Measurements from ENCODE around the gene PSEN1. TPM values are rescaled to one million over a fixed set of nuclear protein-coding genes. Genes with fewer than 3 reads are reported as not detected.

The PSEN1 gene
- total and polyA plus RNA-seq, 10 donors = 15.9 to 74.7 (median 47.2) TPM

DNA sequence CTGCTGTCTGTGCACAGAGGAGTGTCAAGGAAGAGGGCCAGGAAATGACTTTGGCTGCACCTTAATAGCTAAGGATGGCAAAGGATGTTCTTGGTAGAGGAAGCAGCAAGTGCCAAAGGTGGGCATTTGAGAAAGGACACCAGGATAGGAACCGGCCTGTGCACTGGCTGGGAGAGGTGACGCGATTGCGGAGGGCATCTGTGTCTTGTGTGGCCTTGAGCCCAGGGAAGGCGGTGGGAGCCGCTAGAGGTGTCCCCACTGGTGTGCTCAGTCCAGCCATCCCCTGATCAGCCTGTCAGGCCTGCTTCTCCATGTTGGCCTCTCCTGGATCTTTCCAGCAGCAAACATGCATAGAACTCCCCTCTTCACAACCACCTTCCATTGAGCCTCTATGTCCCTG lies 131.2 kb downstream of the PSEN1 start:
- TF ChIP-seq POLR2A (IDR thresholded peaks at IDR 0.05) = no peak
- TF ChIP-seq, protein P1, sequence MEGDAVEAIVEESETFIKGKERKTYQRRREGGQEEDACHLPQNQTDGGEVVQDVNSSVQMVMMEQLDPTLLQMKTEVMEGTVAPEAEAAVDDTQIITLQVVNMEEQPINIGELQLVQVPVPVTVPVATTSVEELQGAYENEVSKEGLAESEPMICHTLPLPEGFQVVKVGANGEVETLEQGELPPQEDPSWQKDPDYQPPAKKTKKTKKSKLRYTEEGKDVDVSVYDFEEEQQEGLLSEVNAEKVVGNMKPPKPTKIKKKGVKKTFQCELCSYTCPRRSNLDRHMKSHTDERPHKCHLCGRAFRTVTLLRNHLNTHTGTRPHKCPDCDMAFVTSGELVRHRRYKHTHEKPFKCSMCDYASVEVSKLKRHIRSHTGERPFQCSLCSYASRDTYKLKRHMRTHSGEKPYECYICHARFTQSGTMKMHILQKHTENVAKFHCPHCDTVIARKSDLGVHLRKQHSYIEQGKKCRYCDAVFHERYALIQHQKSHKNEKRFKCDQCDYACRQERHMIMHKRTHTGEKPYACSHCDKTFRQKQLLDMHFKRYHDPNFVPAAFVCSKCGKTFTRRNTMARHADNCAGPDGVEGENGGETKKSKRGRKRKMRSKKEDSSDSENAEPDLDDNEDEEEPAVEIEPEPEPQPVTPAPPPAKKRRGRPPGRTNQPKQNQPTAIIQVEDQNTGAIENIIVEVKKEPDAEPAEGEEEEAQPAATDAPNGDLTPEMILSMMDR (IDR thresholded peaks at IDR 0.05 in 8 of 11, conservative IDR thresholded peaks at IDR 0.05 in 3 of 11) = no peak
- TF ChIP-seq POLR2AphosphoS5 (IDR thresholded peaks at IDR 0.05) = peak in 1 of 3 donors; percentile 51
- no peak overlapping the region for H3K4me3 ChIP-seq
- peaks cover 0 to 41% (median 2%) of the 10 kb centered on the region in 6 donors for H3K36me3 ChIP-seq
- peaks cover 0 to 8% (median 0%) of the 10 kb centered on the region in 7 donors for H3K27me3 ChIP-seq (replicated peaks in 1 of 7)
- H3K27ac ChIP-seq = no peak overlapping the region
- WGBS, 5 donors = 94 to 99% (median 96%) methylated on average over 4 to 6 of the region's 6 CpGs
- H3K4me1 ChIP-seq = peaks cover 3 to 19% (median 9%) of the 10 kb centered on the region in 6 donors
- intact Hi-C loops (cut with DNase I; ENCODE audit: low total_unique reads) = no loop called here
- no peaks in the 10 kb centered on the region for H3K9me3 ChIP-seq
- no peak for DNase-seq

- peaks cover 3 to 19% (median 9%) of the 10 kb centered on the region in 6 donors for H3K4me1 ChIP-seq
- H3K9me3 ChIP-seq = no peaks in the 10 kb centered on the region
- peak; percentile 89 for DNase-seq
- H3K27ac ChIP-seq = peak overlapping the region in 4 of 8 donors; percentile 20 to 47 (median 36)
- peak; percentile 37 to 84 (median 65) for TF ChIP-seq POLR2AphosphoS5 (IDR thresholded peaks at IDR 0.05)
- TF ChIP-seq, protein P1 (IDR thresholded peaks at IDR 0.05 in 8 of 11, conservative IDR thresholded peaks at IDR 0.05 in 3 of 11) = no peak
- intact Hi-C loops (cut with DNase I; ENCODE audit: low total_unique reads) = no loop called here
- H3K4me3 ChIP-seq = peak overlapping the region in 7 of 8 donors; percentile 9 to 61 (median 20)
- peaks cover 0 to 55% (median 17%) of the 10 kb centered on the region in 6 donors for H3K36me3 ChIP-seq
- H3K27me3 ChIP-seq (replicated peaks in 1 of 7) = no peaks in the 10 kb centered on the region
- WGBS, 5 donors = 12 to 33% (median 14%) methylated on average over 36 to 48 of the region's 48 CpGs
Measured at GRCh38 chr14:73269729-73270531, 133.6 kb downstream of the PSEN1 start.

- no peaks in the 10 kb centered on the region for H3K27me3 ChIP-seq (replicated peaks in 1 of 7)
- no peaks in the 10 kb centered on the region for H3K9me3 ChIP-seq
- intact Hi-C loops (cut with DNase I; ENCODE audit: low total_unique reads) = no loop called here
- no peak overlapping the region for H3K4me3 ChIP-seq
- H3K4me1 ChIP-seq = peaks cover 3 to 19% (median 9%) of the 10 kb centered on the region in 6 donors
- peak; percentile 16 to 70 (median 33) for TF ChIP-seq POLR2AphosphoS5 (IDR thresholded peaks at IDR 0.05)
- TF ChIP-seq, protein P1 (IDR thresholded peaks at IDR 0.05 in 8 of 11, conservative IDR thresholded peaks at IDR 0.05 in 3 of 11) = no peak
- H3K27ac ChIP-seq = no peak overlapping the region
- DNase-seq = no peak
- WGBS, 5 donors = 85 to 92% (median 89%) methylated on average over 6 of the region's 6 CpGs
- H3K36me3 ChIP-seq = peaks cover 5 to 77% (median 39%) of the 10 kb centered on the region in 6 donors
Measured at GRCh38 chr14:73272393-73272792, 136.1 kb downstream of the PSEN1 start.

Small RNA genes within 50 kb of the gene (small RNA-seq; reads per million reads assigned to genes)
- gene AC004858.1 = 0 to 0.06 (median 0) reads per million in 4 donors
- 0 reads per million in 4 donors for gene RNU6-419P

Other genes with a start within 250 kb of the PSEN1 start
- gene DPF3, start 242.4 kb upstream of the PSEN1 start, total RNA-seq = 1 to 10 TPM; 2.5 to 8.9 (median 3.5) TPM
- 1 to 10 TPM in 2 of 3 donors, under 1 TPM in 1; 0.76 to 1.2 (median 1.1) TPM for gene DPF3, start 242.4 kb upstream of the PSEN1 start, polyA plus RNA-seq
- gene DCAF4, start 210.0 kb upstream of the PSEN1 start, total RNA-seq = 10 to 100 TPM; 10.3 to 25.0 (median 14.1) TPM
- gene DCAF4, start 210.0 kb upstream of the PSEN1 start, polyA plus RNA-seq = 10 to 100 TPM in 1 of 3 donors, 1 to 10 TPM in 2; 7.7 to 10.6 (median 7.8) TPM
- 10 to 100 TPM; 17.9 to 23.3 (median 20.4) TPM for gene ZFYVE1, start 109.4 kb upstream of the PSEN1 start, total RNA-seq
- 1 to 10 TPM; 2.8 to 5.5 (median 3.1) TPM for gene ZFYVE1, start 109.4 kb upstream of the PSEN1 start, polyA plus RNA-seq
- gene RBM25, start 78.0 kb upstream of the PSEN1 start, total RNA-seq = 100 to 1,000 TPM in 1 of 7 donors, 10 to 100 TPM in 6; 74.8 to 108 (median 92.8) TPM
- gene RBM25, start 78.0 kb upstream of the PSEN1 start, polyA plus RNA-seq = 10 to 100 TPM; 28.1 to 55.3 (median 40.4) TPM
- gene PAPLN, start 101.0 kb downstream of the PSEN1 start, total RNA-seq = 10 to 100 TPM; 25.7 to 57.2 (median 49.3) TPM
- gene PAPLN, start 101.0 kb downstream of the PSEN1 start, polyA plus RNA-seq = 10 to 100 TPM; 20.3 to 24.4 (median 21.7) TPM